ENCODE measurements around the gene SMIM35.

SMIM35 gene

DNA sequence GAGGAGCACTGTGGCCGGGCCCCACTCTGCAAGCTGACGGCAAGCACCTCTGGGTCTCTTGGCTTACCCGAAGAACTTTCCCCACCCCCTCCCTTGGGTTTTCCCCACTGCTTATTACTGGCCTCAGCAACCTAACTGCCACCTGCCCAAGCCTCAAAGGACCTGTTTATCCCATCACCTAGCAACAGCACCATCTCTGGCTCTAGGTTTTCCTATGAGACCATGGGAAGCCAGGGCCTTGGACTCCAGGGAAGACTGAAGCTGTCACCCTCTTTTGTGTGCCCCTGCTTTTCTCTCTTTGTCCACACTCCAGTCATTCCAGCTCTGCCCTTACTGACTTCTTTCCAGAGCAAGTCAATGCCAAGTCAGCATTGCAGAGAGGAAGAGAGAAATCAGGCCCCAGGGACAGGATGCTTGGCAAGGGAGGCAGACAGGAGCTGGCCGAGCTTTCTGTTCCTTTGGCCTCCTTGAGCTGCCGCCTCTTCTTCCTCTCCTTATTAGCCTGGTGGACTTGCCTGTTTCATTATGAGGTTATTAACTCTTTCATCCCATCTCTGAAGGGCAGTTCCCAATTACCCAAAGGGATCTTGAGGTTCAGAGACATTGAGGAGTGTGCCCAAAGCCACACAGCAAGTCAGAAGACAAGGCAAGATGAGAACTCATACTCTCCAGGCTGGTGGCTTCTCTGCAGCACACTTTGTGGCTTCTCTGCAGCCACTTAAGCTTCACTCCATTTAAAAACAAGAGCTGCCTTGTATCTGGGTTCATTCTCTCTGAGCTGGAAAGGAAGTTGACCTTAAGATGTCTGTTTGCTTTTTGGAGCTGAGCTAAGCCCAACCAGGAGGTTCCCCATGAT is at the start of gene SMIM35:
Gene SMIM35, minus strand, starts transcription at position 51 of the 856 bp plus-strand sequence. CDS start 206 bp downstream, outside the sequence.
- no peak for DNase-seq

DNA sequence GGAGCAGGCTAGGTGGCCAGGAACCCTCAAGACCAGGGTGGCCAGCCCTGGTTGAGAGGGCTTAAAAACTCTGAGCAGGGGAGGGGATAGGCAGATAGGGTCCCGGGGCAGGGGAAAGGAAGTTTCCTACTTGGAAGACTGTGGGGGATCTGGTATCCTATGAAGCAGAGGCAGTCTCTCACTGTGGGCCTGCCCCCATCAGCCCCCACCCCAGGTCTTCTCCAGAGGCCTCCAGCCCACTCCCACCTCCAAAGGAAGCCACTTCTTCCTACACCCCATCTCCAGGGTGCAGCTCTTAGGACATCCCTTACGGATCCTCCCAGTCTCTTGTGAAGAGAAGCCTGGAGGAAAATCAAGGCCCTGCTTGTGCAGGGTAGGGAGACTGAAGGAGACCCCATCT is 49.6 kb upstream of the SMIM35 start:
- DNase-seq, result no peak

DNA sequence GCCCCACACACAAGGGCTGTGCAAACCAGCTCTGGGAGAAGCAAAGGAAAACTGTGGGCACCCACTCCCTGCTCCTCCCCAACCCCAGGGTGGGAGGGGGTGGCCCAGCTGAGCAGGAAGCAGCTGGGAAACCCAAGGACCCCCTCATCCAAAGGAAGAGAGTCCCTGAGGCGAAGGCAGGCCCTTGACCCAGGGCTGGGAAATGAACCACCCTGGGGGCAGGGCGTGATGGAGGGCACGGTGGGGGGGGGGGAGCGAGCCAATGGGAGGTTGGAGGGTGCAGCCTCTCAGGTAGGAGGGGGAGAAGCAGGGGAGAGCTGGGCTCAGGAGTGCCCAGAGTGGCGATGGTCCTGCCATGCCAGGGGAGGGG is 49.0 kb upstream of the SMIM35 start:
- DNase-seq, result no peak

DNA sequence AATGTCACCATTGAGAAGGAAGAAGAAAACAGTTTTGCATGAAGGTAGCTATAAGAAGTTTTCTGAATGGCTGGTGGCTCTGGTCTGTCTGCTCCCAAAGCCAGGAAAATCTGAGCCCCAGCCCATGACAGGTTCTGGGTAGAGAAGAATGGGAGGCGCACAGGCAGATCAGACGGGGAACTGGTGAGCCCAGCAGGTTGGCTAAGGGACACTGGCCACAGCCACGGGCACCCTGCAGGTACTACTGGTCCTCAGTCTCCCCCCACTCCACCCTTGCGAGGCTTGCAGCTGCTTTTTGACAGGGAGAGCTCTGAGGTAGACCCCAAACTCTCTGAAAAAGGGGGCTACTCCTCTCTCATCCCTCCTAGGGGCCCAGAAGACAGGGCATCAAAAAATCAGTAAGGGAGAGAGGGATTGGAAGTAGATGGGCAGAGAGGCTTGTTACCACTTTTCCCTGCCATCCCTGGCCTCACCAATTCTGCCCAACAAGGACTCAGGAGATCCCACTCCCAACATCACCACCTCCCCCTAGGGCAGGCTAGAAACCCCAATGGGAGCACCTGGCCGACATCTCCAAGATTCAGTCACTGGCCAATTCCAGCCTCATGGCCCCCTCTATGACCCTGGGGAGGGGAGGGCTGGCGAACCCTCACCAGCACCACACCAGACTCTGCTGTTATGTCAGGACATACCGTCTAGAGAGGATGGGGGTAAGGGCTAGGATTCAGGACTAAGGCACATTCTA is 48.5 kb upstream of the SMIM35 start:
- no peak for DNase-seq

DNA sequence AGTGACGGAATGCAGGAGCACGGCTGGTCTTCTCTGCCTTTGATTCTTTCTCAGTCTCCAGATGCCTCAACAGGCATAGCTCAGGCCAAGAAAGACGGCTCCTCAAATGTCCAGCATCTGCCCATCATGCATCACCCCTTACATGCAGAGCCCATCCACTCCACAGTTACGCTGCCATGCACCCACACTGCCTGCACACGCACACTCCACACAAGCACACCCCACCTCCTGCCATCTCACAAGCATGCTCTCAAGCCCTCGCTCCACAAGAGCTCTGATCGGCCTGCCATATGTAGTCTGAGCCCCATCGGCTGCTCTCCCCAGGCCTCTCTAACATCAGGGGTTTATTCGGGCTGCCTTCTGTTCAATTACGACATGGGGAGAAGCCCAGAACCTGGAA is 47.1 kb upstream of the SMIM35 start:
- DNase-seq, result no peak

DNA sequence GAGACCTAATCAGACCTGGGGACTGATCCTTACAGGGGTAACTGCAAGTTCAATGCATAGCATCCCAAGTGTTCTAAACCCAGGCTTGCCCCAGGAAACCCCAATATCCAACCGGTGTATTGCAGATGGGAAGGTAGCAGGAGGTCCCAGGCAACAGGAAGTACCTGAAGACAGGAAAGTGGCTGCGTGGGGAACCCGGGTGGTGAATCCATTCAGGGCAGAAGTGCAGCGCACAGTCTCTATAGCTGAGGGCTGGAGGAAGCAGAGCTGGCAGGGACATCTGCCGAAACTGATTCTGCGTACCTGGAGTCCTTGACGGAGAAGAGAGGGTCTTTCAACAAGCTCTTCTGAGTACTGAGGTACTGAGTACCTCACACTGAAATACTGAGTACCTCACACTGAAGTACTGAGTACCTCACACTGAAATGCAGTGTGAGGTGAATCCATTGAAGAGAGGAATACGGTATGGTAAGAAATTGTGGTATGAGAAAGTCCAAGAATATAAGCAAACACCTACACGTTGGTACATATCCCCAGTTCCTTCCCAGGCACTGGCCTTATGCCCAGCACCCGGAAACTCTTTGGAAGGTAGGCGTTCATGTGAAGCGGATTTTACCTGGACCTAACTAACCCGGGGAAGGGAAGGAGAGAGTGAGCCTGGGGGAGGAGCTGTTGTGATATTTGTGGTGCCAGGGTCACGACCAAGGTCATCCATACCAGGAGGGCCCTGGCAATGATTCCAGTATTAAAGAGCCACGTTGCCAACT is 45.8 kb upstream of the SMIM35 start:
- DNase-seq, result no peak

DNA sequence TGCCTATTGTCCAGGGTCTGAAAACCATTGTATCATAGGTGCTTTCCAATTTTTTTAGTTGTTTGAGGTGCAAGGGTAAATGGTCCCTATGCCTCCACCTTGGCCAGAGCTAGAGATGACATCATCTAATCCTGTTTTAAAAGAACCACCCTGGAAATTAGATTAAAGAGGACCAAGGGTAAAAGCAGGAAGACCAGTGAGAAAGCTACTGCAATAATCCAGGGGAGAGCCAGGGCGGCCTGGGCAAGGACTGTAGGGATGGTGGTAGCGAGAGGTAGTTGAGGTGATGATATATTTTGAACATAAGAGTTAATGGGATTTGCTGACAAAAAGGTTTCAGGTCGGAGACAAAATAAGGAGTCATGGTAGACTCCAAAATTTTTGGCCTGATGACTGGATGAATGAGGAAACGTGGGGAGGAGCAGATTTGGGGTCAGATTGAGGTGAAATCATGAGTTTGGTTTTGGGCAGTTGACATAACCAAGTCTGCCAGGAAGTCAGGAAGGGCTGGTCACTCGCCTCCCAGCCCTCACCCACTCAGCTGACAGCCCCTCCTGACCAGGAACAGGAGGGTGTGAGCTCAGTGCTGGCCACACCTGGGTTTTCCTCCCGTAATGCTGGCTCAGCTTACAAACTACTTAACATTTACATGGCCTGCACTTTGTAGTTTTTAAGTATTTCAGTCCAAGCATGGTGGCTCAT is 42.9 kb upstream of the SMIM35 start:
- DNase-seq, result no peak

DNA sequence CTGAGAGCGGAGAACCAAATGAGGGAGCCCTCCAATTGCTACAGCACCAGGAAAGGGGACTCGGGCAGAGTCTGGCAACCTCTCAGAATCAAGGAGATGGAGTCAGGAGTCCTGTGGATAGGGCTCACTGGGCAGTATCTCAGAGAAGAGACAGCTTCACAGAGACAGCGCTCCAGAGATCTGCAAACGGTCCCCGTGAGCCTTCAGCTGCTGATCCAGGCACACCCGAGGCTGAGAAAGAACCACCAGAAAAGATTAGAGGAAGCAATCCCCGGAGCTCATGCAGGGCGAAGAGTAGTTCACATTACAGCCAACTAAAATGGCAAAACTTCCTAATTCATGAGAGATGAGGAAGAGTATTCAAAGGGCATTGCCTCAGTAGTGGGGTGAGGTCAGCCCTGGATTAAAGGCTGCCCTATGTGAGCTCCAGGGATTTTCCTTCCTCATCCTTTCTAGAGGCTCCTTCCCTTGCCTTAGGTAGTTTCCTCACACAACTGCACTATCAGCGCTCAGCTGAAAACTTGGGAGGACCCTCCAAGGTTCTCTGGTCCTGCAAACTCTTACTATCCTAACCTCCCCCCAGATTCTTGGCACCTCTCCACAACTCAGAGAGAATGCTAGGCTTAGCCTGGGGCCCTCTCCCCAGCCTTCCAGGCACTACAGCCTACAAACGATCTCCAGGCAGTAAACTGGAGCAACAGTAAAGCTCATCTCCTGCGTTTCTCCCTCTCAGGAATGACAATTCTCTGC is 42.1 kb upstream of the SMIM35 start:
- DNase-seq, result no peak

DNA sequence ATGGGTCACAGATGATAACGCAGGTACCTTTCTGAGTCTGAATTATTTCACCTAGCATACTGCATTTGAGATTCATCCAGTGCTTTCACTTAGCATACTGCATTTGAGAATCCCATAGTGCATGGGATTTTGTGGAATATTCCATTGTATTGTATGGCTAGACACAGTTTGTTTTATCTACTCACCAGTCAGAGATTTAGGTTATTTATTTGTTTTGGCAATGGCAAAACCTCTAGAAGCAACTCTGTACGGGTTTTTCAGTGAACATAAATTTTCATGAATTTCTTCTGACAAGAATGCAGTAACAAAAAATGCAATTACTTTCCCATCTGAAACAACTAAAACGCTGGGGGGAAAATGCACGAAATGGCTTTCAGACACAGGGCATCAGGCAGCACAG is 41.5 kb upstream of the SMIM35 start:
- no peak for DNase-seq

DNA sequence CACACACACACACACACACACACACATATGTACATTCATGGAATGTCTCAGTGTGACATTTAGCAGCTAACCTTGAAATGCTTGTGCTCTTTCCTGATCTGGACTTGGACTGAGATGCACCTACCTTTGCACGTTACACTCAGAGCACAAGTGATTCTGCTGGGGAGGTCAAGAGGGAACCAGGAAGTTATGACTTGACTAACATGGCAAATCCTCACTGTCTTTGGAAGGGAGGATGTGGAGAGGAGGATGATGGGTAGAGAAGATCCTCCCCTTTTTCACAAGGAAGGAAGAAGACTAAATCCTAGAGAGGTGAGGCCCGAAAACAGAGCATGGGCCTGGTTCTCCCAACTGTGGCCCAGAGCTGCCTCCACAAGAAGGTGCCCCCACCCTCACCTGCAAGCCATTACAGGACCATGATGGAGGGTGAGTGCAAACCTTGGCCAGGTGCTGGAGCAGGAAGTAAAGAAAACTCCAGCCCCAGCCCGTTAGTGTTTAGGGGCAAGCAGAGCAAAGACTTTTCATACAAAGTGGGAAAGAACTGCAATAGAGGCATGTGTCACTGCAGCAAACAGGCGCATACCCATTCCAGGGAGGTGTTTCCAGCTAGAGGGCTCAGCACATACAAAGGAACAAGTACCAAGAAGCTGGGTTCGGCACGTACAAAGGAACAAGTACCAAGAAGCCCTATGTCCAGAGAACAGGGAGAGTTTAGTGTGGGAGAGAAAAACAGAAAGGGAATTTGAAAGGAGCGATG is 39.5 kb upstream of the SMIM35 start:
- no peak for DNase-seq

DNA sequence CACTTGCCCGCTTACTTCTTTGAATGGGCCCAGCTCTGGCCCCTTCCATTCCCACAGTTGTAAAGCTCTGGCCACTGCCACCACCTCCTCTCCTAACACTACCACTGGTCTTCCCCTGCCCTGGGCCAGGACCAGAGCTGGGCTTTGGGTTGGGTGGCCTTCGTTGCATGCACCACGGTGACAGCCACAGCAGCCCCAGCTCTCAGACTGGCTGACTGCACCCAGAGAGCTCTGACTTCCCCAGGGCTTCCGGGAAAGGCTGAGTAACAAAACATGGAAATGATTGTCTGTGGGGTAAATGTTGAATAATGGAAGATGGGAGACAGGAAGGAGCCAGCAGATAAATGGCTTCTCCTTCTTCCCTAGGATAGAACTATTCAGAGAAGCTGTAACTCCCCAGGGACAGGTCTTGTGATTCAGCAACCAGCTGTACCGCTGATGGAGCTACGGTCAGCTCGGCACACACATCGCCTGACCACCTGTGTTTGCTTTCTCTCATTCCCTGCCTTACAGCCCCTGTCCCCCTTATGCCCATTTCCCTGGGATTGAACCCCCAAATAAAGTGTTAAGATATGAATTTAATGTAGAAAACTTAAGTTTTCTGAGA is 38.3 kb upstream of the SMIM35 start:
- no peak for DNase-seq

DNA sequence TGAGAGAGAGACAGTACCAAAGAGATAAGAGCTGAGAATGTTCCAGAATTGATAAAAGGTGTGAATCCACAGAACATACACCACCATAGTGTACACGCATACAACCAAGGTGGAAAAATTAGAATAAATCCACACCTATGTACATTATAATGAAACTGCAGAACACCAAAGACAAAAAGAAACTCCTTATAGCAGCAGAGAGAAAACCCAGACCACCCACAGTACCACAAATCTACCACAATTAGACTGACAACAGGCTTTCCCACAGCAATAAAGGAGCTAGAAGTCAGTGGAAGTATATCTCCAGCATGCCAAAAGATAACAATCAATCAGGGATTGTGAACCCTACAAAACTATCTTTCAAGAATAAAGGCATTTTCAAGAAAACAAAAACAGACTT is 34.0 kb upstream of the SMIM35 start:
- no peak for DNase-seq

DNA sequence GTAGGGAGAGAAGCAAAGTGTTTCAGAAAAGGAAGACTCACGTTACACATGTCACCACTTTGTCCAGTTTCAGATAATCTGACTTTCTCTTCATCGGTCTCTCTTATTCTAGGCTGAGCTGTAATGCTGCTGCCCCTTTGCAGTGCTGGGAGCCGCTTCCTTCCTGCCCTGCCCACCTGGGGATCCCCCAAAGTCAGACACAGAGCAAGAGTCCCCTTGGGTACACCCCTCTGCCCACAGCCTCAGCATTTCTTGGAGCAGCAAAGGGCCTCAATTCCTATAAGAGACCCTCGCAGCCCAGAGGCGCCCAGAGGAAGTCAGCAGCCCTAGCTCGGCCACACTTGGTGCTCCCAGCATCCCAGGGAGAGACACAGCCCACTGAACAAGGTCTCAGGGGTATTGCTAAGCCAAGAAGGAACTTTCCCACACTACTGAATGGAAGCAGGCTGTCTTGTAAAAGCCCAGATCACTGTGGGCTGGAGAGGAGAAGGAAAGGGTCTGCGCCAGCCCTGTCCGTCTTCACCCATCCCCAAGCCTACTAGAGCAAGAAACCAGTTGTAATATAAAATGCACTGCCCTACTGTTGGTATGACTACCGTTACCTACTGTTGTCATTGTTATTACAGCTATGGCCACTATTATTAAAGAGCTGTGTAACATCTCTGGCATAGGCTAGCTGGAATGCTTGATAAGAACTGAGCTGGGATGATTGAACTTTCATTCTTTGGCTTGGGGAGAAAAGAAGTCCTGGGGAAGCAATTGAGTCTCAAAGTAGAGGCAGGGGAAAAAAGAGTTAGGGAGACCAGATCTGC is 31.2 kb upstream of the SMIM35 start:
- no peak for DNase-seq

DNA sequence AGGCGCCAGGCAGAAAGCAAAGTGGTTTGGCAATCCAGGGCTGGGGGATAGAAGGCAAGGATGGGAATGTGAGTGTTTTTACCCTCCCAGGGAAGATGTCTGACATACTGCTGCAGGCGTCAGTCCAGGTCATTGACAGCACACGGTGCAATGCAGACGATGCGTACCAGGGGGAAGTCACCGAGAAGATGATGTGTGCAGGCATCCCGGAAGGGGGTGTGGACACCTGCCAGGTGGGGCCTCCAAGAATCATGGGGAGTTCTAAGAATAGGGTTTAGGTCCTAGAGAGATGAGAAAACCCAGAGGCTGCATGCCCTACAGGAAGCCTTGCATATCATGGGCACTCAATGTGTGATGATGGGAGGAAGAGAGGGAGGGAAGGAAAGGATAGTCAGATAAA is 28.3 kb upstream of the SMIM35 start:
- DNase-seq, result no peak

DNA sequence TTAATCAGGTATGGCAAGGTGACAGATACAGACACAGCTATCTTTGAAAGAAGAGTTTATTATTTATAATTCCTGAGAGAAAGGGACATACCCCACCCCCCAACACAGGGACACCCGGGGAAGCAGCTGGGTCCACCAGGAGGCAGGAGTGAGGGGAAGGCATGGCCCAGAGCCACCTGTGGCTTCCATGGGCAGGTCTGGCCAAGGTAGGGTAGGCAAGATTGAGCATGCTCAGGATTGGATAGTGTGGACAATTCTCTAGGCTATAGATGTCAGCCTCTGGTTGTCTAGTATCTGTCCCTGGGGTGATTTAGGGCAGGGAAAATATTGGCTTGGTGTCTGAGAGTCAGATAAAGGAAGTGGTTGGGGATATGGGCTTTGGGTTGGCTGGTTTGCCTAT is 27.5 kb upstream of the SMIM35 start:
- no peak for DNase-seq

DNA sequence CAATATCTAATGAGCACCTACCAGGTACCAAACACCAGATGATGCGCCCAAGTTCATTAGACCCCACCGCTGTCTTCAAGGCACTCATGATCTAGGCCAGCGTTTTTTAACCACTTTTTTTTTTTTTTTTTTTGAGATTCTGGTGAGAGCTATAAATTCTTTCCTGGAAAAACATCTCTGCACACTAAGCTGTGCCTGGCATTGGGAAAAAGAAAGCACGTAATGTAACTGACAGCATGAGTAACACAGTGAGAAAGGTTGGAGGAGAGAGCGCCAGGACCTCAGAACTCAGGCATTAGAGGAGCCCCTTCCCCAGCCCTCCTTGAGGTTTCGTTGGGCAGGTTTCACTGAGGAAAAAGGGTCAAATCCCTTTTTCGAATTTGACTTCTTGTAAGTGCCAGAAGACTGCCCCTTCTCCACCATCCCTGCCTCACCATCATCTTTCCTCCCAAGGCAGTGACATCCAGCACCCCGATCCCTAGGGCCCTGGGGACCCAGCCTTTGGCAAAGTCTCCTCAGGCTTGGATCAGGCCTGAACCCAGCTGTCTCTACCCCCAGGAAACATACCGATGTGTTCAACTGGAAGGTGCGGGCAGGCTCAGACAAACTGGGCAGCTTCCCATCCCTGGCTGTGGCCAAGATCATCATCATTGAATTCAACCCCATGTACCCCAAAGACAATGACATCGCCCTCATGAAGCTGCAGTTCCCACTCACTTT is 26.1 kb upstream of the SMIM35 start:
- no peak for DNase-seq

DNA sequence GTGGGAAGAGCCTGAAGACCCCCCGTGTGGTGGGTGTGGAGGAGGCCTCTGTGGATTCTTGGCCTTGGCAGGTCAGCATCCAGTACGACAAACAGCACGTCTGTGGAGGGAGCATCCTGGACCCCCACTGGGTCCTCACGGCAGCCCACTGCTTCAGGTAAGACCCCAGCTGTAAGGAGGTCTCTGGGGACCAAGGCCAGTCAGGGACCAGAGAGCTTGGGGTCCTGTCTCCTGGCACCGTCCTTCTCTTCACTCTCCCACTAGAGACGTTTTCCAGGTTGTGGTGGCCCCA is 24.9 kb upstream of the SMIM35 start:
- DNase-seq, result no peak

DNA sequence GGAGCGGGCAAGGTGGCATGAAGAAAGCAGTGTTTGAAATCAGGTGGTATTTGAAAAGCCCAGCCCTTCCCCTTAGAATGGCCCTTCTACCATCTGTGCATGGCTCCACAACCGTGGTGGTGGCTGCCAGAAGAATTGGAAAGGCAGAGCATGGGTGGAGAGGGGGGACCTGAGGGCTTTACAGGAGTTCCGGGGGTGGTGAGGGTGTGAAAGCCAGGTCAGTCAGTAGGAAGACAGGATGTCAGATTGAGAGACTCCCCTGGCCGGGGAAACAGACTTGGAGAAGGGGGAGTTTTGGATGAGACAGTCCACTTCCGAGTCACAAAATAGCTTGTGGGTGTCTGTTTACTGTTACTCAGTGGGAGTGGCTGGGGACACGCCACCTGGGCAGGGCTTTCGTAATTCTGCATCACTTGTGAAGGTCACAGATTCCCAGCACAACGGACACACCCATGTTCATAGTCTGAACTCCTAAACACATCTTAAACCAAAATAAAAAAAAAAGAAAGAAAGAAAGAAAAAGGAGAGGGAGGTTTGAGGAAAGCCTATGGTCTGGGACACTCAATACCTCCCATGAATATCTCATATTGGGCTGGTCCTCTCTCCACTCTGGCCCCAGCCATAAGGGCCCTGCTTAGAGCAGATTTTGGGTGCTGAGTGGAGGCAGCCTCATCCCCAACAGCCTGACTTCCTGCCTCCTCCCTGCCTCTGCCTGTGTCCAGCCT is 24.4 kb upstream of the SMIM35 start:
- DNase-seq, result no peak

DNA sequence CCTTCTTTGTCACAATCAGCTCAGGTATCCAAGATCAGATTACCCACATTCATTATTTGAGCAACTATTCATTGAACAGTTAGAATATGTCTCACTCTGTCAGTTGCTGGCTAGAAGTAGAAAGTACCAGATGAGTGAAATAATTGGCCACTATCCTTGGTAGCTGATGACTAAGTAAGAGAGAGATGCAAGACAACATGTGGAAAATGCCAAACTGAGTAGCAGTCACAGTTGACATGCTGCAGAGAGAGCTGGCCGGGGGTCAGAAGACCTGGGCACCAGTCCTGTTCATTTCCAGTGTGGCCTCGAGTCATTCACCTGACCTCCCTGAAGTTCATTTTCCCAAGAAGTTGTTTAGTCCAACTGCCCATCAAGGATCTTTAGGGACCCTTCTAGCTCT is 22.5 kb upstream of the SMIM35 start:
- DNase-seq, result no peak

Measured in NCI-H2081 treated with DMSO at 0.1 percent for 48 hours (cell line).